PC-3 (cell line): ENCODE measurements around the gene IL17REL.

Experiments used
- CTCF ChIP-seq: fragments of 300-600 bp; sonication (generic); conservative IDR thresholded peaks from 2 replicates; pipeline ENCODE4 v1.5.1; 2017; ENCODE audit warnings: antibody characterized with exemption, low read depth, mild to moderate bottlenecking, low read length
- EZH2 ChIP-seq: fragments of 300-600 bp; sonication (generic); IDR thresholded peaks from one replicate; pipeline ENCODE4 v1.6.1; 2017; ENCODE audit warnings: antibody characterized with exemption, mild to moderate bottlenecking, low read length; ENCODE audit not compliant: unreplicated experiment

GRCh38 chr22:50016988-50017700 is 4.6 kb upstream of the IL17REL start:
- TF ChIP-seq CTCF (no peak), EZH2 (no peak)
